GM19455 (cell line): ENCODE measurements around the gene ARHGAP27.
"Not testable (repeated sequence)": the region's sequence is repeated elsewhere in the genome, so short reads cannot be mapped to it uniquely, and the experiment has no call there.

ENCODE experiments used
- ATAC-seq: cut with Tn5 transposase; IDR thresholded peaks from one replicate; pipeline ENCODE4 v1.9.1; 2021; ENCODE audit not compliant: unreplicated experiment

Gene ARHGAP27, protein sequence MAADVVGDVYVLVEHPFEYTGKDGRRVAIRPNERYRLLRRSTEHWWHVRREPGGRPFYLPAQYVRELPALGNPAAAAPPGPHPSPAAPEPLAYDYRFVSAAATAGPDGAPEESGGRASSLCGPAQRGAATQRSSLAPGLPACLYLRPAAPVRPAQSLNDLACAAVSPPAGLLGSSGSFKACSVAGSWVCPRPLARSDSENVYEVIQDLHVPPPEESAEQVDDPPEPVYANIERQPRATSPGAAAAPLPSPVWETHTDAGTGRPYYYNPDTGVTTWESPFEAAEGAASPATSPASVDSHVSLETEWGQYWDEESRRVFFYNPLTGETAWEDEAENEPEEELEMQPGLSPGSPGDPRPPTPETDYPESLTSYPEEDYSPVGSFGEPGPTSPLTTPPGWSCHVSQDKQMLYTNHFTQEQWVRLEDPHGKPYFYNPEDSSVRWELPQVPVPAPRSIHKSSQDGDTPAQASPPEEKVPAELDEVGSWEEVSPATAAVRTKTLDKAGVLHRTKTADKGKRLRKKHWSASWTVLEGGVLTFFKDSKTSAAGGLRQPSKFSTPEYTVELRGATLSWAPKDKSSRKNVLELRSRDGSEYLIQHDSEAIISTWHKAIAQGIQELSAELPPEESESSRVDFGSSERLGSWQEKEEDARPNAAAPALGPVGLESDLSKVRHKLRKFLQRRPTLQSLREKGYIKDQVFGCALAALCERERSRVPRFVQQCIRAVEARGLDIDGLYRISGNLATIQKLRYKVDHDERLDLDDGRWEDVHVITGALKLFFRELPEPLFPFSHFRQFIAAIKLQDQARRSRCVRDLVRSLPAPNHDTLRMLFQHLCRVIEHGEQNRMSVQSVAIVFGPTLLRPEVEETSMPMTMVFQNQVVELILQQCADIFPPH

DNA sequence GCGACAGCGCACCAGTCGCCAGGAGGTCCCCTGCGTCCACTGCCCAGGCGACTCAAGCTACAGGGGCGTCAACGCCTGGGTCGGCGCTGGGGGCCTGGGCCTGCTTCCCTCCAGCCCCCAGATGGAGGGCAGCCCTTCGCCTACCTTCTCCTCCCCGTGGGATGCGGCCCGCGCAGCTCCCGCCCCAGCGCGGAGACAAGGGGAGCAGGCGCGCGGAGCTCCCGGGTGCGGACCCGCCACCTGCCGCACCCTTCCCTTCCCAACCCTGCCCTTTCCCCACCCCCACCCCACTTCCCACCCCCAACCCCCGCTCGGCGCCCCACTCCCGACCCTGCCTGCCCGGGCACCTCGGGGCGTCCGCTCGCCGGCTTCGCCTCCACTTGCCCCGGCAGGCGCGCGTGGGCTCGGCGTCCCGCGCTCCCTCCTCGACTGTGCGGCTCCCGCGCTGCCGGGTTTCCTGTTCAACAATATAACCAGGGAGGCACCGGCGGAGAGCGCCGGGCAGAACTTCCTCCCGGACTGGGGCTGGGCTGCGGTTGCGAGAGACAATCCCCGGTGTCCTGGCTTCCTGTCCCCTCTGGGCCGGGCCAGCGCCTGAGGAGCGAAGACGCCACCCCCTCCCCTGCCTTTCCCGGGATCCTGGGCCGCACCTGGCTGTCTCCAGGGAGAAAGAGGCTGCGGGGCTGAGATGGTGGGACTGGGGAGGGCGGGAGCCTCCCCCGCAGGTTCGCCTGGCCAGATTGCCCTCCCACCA is at the start of gene ARHGAP27:
Gene ARHGAP27, minus strand, starts transcription at position 466 of the 754 bp plus-strand sequence. CDS start 2,591 bp downstream, outside the sequence.
- ATAC-seq: no peak

DNA sequence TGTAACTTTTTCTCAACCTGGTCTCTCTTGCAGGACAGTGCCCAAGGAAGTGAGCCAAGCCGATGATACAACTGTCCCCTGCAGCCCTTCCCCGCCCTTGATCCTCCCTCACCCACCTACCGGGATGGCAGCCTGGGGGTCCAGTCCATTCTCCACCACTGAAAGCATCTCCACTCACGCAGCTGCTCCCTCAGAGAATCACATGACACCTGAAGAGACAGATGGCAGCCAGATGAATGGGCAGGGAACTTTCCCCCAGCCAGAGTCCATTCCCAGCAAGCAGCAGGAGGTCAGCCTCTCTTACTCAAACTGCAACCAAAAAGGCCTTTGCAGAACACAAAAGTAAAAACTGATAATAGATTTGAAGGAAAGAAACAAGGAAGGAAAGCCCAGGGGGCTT is 49.6 kb upstream of the ARHGAP27 start:
- ATAC-seq: not testable (repeated sequence)

DNA sequence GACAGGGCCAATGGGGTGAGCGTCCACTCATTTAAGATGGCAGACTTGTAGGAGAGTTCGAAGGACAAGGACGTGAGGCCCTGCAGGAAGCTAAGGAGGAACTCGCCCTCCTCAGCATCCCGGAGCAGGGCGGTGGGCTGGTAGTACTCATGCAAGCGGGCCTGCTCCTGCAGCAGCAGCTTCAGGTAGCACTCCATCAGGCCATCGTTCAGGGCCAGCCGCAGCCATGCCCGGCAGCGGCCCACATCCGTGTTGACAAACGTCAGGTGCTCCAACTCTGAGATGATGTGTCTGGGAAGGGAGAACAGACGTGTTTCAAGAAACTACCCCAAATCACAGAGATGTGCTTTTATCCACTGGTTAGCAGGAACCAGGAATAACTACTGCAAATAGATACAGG is 42.8 kb upstream of the ARHGAP27 start:
- ATAC-seq: not testable (repeated sequence)

DNA sequence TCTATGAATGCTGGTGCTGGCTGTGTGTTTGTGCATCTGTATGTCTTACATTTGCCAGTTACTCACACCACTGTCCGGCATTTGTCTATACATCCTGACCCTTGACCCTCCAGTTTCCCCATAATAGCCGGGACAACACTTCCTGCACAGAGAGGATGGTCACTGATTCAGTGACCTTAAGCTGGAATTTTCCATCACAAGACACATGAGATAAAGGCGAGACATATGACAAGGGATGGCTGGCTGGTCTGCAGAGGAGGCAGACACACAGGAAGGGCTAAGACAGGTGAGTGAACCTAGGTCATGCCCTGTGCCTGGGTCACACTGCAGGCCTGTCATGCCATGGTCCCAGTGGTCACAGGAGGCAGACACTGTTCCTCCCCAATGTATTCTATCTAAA is 39.6 kb upstream of the ARHGAP27 start:
- not testable (repeated sequence) for ATAC-seq

DNA sequence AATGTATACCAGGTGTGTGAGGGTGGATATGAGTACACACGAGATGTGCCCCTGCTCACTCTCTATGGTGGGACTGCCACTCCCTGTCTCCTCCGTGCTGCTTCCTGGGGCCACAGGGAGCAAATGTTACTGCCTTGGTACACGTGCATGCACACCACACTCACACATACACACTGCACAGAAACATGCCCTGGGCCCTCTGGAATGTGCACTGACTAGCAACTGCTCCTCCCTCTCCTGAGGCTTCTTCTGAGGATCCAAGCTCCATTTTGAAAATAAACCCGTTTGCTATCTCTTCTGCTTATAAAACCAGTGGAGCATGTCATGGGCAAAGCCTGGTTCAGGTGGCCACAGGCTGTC is 36.5 kb upstream of the ARHGAP27 start:
- not testable (repeated sequence) for ATAC-seq

DNA sequence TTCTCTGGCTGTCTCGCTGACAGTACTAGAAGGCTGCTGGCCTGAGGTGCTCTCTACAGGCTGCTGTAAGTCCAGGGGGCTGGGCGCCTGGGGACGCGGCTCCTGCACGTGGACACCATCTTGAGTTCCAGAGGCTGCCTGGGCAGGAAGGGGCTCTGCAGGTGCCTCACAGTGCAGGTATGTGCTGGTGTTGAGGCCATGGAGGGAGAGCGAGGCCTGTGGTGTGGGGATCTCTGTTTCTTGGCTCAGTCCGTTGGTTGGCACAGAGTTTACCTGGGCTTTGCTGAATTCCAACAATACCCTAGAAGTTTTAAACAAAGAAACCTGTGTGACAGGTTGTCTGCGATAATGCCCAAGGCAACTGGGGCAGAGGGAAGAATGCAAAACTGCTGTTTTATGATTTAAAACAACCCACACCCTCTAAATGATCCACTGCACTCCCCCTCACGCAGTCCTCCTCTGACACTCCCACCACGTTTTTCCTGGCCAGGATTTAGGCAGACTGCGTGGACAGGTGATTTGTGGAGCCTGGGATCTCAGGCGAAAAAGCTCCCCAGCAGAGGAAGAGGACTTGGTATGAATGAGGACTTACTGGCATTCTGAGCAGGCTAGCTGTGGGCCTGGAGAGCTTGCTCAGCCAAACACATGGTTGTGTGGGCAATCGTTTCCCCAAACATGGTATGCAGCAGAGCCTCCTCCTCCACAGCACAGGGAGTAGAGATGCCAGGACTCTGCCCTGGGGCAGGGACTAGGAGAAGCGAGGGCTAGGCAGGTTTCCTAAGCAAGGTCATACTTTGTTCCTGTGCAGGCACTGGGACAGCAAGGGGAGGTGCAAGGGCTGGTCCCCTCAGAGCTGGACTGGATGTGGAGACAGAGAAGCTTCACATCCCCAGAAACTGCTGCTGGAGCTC is 35.9 kb upstream of the ARHGAP27 start:
- ATAC-seq: not testable (repeated sequence)

DNA sequence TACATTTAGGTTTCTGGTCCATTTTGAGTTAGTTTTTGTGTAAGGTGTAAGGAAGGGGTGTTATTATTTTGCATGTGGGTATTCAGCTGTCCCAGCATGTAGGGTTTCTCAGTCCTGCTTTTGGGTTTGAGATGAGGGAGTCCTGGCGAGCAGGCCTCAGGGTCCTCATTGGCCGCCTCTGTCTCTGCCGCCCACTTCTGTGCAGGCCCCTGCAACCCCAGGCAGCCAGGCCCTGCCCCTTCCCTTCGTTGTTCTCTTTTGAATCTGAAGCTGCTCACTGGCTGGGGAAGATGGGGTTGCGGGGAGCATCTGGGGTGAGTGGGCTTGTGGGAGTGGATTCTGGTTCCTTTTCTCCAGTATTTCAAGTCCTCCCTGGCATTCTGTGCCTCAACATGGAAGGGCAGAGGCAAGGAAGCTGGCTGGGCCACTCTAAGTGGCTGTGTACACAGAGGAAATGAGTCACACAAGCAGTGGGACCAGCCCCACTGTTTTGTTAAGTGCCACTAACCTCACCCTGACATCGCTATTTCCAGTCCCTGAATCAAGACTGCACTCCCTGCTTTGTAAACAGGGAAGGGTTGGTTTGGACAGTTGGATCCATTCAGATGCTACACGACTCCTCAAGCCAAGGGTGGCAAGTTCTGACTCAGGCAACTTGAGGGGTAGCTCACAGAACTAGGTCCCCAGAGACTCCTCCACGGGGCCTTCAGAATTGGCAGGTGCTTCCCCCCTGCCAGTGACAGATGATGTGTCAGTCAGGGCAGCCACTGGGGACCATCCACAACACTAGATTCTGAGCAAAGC is 29.1 kb upstream of the ARHGAP27 start:
- ATAC-seq: not testable (repeated sequence)

DNA sequence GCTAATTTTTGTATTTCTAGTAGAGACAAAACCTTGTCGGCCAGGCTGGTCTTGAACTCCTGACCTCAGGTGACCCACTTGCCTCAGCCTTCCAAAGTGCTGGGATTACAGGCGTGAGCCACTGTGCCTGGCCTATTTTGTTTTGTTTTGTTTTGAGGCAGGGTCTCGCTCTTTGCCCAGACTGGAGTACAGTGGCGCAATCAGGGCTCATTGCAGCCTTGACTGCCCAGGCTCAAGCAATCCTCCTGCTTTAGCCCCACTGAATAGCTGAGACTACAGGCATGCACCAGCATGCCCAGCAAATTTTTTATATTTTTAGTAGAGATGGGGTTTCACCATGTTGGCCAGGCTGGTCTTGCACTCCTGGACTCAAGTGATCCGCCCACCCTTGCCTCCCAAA is 27.8 kb upstream of the ARHGAP27 start:
- not testable (repeated sequence) for ATAC-seq

DNA sequence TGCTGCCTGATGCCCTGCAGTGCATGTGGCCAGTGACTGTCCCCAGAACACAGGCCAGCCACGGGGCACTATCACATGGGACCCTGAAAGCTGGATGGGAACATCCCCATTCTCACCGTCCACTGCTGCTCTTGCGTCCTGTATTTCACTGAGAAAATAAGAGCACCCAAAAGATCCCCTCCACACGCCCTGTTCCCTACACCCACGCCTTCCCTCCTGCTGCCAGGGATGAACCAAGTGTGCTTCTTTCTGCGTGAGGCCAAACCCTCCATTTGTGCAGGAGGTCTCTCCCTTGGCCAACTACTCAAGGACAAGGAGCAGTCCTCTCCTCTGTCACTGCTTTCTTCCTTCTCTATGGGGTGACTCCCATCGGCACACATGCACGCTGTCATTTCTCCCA is 21.7 kb upstream of the ARHGAP27 start:
- ATAC-seq: not testable (repeated sequence)

DNA sequence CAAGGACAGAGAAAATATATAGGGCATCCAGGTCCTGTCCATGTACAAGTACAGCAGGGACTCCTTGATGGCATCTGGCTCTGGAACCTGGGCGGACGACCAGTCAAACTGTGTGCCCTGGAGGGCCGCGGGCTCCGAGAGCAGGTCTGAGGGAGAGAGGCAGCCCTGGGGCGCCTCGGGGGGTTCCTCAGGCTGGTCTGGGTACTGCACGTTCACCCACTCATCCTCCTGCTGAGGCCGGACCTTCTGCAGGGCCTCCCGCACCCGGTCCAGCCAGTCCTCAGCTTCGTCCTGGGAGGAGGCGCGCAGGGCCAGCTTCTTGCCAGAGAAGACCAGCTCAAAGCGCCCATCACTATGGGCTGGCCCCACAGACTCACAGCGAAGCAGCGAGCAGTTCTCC is 21.1 kb upstream of the ARHGAP27 start:
- ATAC-seq: not testable (repeated sequence)

DNA sequence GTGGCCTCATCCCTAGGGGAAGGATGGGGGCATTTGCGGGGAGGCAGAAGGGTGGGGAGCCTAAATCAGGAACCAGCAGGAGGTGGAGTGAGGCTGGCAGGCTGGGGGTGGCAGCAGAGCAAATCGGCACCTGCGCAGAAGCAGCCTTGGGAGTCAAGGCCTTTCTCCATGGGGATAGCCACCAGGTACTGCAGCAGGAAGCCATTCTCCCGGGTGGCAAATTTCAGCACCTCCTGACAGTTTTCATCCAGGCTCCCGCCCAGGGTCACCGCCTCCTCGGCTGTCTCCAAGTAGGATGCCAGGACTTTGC is 20.5 kb upstream of the ARHGAP27 start:
- not testable (repeated sequence) for ATAC-seq

DNA sequence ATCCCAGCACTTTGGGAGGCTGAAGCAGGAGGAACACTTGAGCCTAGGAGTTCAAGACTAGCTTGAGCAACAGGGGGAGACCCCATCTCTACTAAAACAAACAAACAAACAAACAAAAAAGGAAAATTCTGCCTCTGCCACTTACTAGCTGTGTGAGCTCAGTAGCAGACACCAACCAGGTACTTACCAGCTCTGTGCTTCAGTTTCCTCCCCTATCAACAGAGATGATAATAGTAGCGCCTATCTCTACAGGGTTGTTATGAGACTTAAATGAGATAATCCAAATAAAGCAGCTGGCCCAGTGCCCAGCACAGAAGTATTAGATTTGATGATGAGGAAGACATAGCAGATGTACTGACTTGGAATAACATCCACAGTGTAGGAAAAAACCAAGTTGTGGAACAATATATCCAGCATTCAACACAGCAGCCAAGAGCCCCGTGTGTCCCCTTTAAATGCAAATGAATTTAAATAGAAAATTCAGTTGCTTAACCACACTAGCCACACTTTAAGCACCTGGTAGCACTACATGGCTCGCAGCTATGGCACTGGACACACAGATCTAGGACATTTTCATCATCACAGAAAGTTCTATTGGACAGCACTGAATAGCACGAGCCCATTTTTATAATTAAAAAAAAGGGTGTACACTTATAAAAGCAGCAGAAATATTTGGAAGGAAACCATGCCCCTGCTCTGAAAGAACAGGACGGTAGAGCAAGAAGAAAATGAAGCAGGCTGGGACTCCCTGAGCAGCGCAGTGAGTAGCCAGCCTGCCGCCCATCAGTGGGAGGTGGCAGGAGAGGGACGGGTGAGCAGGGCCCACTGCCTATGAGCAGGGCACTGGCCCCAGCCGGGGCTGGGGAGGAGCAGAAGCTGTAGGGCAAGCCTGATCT is 19.9 kb upstream of the ARHGAP27 start:
- not testable (repeated sequence) for ATAC-seq

DNA sequence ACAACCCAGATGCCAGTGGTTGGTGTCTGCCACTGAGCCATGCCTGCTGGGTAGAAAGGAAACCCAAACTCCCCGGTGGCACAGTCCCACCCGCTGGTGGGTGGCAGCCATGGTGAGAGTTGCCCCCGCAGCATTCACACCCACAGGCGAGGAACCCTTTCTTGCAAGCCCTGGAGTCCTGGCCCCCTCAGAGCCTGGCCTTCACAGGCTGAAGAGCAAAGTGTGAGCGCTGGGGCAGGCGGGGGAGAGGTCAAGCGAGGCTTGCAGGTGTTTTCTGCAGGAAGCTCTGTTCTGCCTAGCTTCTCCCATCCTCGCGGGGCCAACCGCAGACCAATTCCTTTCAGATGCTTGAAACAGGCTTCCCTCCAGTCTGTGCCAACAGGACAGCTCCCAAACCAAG is 19.0 kb upstream of the ARHGAP27 start:
- ATAC-seq: not testable (repeated sequence)

DNA sequence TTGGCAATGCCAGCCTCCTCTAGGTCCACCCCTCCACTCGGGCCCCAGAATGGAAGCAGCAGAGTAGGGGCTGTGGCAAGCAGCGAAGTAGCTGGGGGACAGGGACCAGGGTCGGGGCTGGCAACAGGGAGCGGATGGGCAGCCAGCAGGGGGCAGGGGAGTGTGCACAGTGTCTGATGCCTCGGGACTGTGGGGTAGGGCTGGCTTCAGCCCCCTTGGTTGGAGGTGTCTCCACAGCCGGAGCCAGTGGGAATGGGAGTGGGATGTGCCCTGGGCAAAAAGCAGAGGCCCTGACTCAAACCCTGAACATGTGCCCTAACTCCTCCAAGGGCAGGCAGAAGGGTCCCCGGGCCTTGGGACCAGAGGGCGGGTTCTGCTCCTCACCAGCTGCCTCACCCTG is 18.5 kb upstream of the ARHGAP27 start:
- ATAC-seq: no peak

DNA sequence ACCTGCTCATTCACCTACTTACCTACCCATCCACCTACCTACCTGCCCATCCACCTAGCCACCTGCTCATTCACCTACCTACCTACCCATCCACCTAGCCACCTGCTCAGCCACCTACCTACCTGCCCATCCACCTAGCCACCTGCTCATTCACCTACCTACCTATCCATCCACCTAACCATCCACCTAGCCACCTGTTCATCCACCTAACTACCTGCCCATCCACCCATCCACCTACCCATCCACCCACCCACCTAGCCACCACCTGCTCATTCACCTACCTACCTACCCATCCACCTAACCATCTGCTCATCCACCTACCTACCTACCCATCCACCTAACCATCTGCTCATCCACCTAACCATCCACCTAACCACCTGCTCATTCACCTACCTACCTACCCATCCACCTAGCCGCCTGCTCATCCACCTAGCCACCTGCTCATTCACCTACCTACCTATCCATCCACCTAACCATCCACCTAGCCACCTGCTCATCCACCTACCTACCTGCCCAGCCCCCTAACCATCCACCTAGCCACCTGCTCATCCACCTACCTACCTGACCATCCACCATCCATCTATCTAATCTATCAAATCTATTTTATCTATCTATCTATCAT is 17.1 kb upstream of the ARHGAP27 start:
- not testable (repeated sequence) for ATAC-seq

DNA sequence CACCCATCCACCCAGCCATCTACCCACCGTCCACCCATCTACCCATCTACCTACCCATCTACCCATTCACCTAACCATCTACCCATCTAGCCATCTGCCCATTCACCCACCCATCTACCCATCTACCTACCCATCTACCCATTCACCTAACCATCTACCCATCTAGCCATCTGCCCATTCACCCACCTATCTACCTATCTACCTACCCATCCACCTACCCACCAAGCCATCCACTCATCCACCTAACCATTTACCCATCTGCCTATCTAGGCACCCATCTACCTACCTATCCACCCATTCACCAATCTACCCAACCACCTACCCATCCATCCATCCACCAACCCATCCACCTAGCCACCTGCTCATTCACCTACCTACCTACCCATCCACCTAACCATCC is 16.6 kb upstream of the ARHGAP27 start:
- not testable (repeated sequence) for ATAC-seq

DNA sequence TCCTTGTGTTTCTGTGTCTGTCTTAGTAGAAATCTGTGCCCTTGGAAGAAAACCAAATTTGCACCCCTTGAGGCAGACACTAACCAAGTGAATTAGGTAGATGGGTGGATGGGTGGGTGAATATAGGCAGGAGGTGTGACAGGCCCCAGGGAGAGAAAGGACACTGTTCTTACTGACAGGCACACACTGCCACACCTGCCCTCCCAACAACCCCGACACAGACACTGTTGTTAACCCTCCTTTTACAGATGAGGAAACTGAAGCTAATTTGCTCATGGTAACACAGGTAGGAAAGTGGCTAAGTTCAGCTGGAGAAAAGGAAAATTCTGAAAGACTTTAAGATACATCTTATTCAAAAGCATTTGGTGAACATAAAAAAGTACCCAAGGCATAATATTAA is 15.8 kb upstream of the ARHGAP27 start:
- not testable (repeated sequence) for ATAC-seq

DNA sequence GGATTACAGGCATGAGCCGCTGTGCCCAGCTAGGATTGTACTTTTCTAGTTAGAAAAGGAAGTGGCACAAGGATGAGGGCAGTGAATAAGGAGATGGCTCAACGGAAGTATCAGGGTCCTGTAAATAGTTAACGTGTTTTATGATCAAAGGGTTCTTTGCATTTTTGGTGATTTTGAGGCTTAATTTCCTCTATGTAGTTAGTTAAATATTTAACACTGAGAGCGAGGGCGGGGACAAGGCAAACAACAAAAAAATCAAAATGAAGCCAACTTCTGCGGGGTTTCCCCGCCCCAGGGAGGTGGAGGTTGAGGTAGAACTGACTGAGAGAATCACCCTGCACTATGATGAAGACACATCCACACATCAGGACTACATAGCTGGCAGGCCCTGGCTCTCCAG is 15.4 kb upstream of the ARHGAP27 start:
- ATAC-seq: not testable (repeated sequence)
